ENCODE results near the gene GRIA2.

GRCh38 chr4:157314906-157315305 lies 94.4 kb downstream of the GRIA2 start:
- TF ChIP-seq, protein P1, sequence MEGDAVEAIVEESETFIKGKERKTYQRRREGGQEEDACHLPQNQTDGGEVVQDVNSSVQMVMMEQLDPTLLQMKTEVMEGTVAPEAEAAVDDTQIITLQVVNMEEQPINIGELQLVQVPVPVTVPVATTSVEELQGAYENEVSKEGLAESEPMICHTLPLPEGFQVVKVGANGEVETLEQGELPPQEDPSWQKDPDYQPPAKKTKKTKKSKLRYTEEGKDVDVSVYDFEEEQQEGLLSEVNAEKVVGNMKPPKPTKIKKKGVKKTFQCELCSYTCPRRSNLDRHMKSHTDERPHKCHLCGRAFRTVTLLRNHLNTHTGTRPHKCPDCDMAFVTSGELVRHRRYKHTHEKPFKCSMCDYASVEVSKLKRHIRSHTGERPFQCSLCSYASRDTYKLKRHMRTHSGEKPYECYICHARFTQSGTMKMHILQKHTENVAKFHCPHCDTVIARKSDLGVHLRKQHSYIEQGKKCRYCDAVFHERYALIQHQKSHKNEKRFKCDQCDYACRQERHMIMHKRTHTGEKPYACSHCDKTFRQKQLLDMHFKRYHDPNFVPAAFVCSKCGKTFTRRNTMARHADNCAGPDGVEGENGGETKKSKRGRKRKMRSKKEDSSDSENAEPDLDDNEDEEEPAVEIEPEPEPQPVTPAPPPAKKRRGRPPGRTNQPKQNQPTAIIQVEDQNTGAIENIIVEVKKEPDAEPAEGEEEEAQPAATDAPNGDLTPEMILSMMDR (IDR thresholded peaks at IDR 0.05): no peak
- no peak for TF ChIP-seq POLR2A (IDR thresholded peaks at IDR 0.05)
